AG04449 (cell line): Measurements from ENCODE around the gene SLC4A7.
A peak's percentile ranks its signal among the peaks of the same experiment; 100 is the strongest.
"Not testable (repeated sequence)": the region's sequence is repeated elsewhere in the genome, so short reads cannot be mapped to it uniquely, and the experiment has no call there.

ENCODE experiments used
- CTCF ChIA-PET: fragments of 350-600 bp; formaldehyde crosslinking; extraction: SDS; loops from one replicate; lab custom pipeline; 2021; ENCODE audit warnings: antibody characterized with exemption; lab: Yijun Ruan, JAX
- POLR2A ChIA-PET: fragments of 400-600, 350-600 bp; formaldehyde crosslinking; extraction: SDS; loops from one replicate; lab custom pipeline; 2020; ENCODE audit warnings: antibody characterized with exemption, inconsistent platforms; lab: Yijun Ruan, JAX
- DNase-seq: peaks from one replicate; pipeline ENCODE4 v3.0.0-alpha.2; 2010; ENCODE audit warnings: low read depth, low spot score
- H3K4me3 ChIP-seq: 2 replicates; pipeline ENCODE4 v1.5.1; 2011; ENCODE audit warnings: low read depth, mild to moderate bottlenecking, control low read depth, low read length
- TF ChIP-seq, protein P1 (sequence below): IDR thresholded peaks from one replicate; pipeline ENCODE4 v1.5.1; 2011; ENCODE audit warnings: mild to moderate bottlenecking, moderate library complexity, low read length, control low read depth, inconsistent platforms; ENCODE audit not compliant: insufficient read depth; ENCODE audit errors: missing control alignments

The SLC4A7 gene

DNA sequence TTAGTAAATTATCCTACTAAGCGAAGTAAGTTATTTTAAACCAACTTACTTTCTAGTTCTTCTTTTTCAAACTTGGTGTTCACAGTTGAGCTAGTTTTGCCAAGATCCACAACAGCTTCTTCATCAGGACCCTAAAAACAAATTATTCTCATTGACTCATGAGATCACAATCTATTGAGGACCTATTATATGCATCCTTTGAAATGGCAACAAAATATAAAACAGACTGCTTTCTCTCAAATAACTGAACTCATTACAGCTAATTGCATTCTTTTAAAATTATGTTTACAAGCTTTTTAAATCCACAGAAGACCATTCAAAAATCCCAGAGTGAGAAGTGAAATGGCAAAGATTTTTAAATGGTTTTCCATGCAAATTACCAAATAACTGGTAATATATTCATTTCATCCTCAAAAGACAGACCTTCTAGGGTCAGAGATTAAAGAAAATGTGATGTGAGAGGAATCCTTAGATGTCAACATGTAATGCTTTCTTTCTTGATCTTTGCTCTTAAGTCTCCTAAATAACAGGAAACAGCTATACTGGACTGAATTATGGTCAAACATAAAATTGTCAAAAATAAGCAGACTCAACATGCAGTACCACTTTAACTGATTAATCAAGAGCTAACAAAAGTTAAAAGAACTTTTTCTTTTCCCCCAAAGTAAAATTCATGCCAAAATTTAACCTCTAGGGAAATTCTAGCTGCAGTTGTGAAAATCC, 31.7 kb downstream of the SLC4A7 start:
- CTCF ChIA-PET = interaction anchor here (0.7 to 4.3 kb wide), 4 partner anchors 8 to 260 kb away, joined by 3 to 11 read pairs (median 8); no protein-coding TSS in a partner anchor
- no peak overlapping the region for H3K4me3 ChIP-seq
- no peak for DNase-seq
- POLR2A ChIA-PET = no interaction called here
- TF ChIP-seq, protein P1, sequence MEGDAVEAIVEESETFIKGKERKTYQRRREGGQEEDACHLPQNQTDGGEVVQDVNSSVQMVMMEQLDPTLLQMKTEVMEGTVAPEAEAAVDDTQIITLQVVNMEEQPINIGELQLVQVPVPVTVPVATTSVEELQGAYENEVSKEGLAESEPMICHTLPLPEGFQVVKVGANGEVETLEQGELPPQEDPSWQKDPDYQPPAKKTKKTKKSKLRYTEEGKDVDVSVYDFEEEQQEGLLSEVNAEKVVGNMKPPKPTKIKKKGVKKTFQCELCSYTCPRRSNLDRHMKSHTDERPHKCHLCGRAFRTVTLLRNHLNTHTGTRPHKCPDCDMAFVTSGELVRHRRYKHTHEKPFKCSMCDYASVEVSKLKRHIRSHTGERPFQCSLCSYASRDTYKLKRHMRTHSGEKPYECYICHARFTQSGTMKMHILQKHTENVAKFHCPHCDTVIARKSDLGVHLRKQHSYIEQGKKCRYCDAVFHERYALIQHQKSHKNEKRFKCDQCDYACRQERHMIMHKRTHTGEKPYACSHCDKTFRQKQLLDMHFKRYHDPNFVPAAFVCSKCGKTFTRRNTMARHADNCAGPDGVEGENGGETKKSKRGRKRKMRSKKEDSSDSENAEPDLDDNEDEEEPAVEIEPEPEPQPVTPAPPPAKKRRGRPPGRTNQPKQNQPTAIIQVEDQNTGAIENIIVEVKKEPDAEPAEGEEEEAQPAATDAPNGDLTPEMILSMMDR = no peak

DNA sequence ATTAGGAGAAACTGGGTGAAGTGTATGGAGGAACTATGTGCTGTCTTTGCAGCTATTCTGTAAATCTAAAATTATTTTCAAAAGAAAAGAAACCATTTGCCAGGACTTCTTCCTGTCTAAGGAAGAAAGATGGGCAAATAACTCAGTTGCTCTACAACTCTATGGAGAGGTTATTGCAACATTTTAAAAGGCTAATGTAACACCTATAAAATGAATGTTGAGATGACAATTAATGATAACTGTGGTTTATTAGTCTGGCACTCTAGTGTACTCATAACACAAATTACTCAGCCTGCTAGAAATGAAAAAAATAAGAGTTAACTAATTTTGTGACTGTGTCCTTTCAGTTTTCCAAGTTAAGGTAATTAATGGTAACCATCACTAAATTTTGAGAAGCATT, 32.3 kb downstream of the SLC4A7 start:
- no peak for DNase-seq
- TF ChIP-seq, protein P1 = no peak

DNA sequence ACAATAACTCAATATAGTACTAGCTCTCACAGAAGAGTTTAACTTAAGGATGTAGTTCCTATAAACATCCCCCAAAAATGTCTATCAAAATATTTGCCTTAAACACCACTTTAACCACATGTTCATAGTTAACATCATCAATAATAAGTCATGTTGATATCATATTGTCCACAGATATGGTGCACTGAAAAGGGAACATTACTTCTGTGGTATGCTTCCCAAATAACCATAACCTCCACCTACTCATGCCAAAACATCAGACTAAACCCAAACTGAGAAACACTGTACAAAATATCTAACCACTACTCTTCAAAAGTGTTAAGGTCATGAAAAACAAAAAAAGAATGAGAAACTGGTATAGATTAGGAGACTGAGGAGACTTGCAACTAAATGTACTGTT, 32.9 kb downstream of the SLC4A7 start:
- CTCF ChIA-PET = interaction anchor here (0.7 to 4.3 kb wide), 6 partner anchors 9 to 230 kb away, joined by 3 to 11 read pairs (median 6); no protein-coding TSS in a partner anchor
- TF ChIP-seq, protein P1 = no peak
- no peak for DNase-seq
- POLR2A ChIA-PET = no interaction called here
- no peak overlapping the region for H3K4me3 ChIP-seq

More for the DNA sequence above, 32.3 kb downstream of the SLC4A7 start:
- ChIA-PET CTCF (interaction anchor here (0.7 to 4.3 kb wide), 4 partner anchors 9 to 181 kb away, joined by 3 to 11 read pairs (median 6); no protein-coding TSS in a partner anchor), POLR2A (no interaction called here)
- no peak overlapping the region for H3K4me3 ChIP-seq

DNA sequence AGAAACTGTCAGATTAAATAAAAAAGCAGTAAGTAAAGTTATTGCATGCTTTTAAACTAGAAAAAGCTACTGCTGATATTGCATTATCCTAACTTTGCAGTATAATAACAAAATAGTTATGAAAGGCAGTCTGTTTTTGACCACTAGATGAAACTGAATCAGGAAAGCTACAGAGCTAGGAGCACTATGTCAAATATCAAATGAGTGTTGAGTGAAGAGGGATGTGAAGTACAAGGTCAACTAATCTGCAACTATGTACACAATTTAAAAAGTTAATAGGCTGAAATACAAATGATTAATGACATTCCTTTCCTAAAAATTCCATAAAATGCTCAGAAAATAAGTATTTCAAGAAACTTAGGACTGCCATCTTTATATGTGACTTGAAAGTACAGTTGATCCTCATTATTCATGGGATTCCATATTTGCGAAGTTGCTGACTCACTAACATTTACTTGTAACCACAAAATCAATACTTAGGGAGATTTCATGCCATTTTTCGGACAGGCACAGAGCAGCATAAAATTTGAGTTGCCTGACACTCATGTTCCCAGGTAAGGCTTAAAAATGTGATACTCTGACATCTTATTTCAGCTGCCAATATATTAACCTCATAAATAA, 34.5 kb downstream of the SLC4A7 start:
- H3K4me3 ChIP-seq = no peak overlapping the region
- ChIA-PET CTCF (interaction anchor here (1.5 to 4.3 kb wide), 4 partner anchors 11 to 262 kb away, joined by 3 to 11 read pairs (median 8); no protein-coding TSS in a partner anchor), POLR2A (no interaction called here)
- TF ChIP-seq, protein P1 = no peak
- no peak for DNase-seq

DNA sequence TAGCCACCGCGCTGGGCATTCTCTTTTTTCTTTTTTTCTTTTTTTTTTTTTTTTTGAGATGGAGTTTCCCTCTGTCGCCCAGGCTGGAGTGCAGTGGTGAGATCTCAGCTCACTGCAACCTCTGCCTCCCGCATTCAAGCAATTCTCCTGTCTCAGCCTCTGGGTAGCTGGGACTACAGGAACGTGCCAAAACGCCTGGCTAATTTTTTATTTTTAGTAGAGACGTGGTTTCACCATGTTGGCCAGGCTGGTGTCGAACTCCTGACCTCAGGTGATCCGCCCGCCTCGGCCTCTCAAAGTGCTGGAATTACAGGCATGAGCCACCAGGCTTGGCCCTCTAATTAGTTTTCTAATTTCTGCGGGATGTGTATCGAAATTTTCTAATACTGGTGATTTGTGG, 41.2 kb downstream of the SLC4A7 start:
- POLR2A ChIA-PET, H3K4me3 ChIP-seq, DNase-seq, CTCF ChIA-PET: not testable (repeated sequence)

DNA sequence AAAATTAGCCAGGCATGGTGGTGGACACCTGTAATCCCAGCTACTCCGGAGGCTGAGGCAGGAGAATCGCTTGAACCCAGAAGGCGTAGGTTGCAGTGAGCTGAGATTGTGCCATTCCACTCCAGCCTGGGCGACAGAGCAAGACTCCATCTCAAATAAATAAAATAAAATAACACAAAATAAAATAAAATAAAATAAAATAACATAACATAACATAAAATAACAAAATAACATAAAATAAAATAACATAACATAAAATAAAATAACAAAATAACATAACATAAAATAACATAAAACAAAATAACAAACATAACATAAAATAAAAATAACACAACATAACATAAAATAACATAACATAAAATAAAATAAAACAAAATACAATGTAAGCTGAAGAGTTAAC, 45.8 kb downstream of the SLC4A7 start:
- CTCF ChIA-PET = interaction anchor here (0.6 kb wide), 1 partner anchor 28 kb away, joined by 3 read pairs; no protein-coding TSS in a partner anchor

DNA sequence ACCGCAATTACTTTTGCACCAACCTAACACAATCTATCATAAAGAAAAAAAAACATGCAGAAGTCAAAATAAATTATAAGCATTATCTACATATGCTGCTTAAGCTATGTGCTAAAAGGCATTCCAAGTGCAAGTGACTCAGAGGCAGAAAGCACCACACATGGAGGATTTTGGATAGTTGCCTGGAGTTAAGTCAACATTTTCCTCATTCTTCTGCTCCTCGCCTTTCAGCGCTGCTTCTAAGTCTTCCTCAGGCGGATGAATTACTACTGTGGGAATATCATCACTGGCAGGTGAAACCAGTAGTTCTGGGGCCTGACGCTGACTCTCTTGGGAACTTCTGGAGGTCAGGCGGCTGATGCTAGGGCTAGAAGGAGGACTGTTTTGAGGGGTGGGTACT, 53.1 kb downstream of the SLC4A7 start:
- ChIA-PET CTCF (interaction anchor here (1.0 to 2.0 kb wide), 2 partner anchors 36 to 119 kb away, joined by 4 to 6 read pairs; no protein-coding TSS in a partner anchor), POLR2A (no interaction called here)
- no peak overlapping the region for H3K4me3 ChIP-seq
- DNase-seq = peak; percentile 99
- TF ChIP-seq, protein P1 = no peak

More for the DNA sequence above, 45.8 kb downstream of the SLC4A7 start:
- POLR2A ChIA-PET = interaction anchor here (1.1 kb wide), 1 partner anchor 46 kb away, joined by 3 read pairs; the partner anchor contains the start of gene SLC4A7
- not testable (repeated sequence) for H3K4me3 ChIP-seq, DNase-seq
